HG03196 (cell line): Measurements from ENCODE around the gene NUP98.

Experiments used
- ATAC-seq: cut with Tn5 transposase; IDR thresholded peaks from one replicate; pipeline ENCODE4 v1.9.1; 2021; ENCODE audit not compliant: unreplicated experiment

Gene NUP98

DNA sequence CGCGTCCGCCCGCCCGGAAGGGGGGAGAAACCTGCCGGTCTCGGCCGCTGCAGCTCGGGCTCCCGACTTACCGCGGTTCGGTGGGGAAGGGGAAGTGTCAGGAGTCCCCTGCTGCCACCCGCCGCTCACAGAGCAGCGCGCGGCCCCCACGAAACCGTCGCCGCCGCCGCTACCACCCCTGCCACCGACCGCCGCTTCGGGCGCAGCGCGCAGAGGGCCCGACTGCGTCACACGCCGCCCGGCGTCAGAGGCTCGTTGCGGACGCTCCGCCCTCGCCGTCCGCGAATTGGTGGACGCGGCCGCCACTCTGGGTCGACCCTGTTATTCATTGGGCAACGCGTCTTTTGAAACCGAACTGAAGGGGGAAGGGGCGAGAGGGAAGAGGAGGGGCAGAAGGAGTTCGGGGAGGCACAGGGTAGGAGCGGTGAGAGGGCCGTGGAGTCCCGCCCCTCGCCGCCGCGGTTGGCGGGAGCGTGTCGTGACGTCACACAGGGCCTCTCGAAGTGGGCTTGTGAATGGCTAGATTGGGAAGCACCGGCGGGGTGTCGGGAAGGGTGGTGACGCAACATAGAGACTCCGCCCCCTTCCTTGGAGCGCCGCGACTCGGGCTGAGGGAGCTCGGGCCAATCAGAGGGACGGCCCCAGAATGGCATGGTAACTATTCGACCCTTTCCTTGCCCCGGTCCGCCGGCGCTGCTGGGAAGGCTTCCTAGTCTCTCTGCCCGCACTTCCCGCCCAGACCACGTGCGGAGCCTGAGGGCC, at the start of gene NUP98:
NUP98 (minus strand) TSS at position 226 of the 762 bp plus-strand sequence. CDS start 15,437 bp downstream, outside the sequence.
- peak; percentile 94 for ATAC-seq

DNA sequence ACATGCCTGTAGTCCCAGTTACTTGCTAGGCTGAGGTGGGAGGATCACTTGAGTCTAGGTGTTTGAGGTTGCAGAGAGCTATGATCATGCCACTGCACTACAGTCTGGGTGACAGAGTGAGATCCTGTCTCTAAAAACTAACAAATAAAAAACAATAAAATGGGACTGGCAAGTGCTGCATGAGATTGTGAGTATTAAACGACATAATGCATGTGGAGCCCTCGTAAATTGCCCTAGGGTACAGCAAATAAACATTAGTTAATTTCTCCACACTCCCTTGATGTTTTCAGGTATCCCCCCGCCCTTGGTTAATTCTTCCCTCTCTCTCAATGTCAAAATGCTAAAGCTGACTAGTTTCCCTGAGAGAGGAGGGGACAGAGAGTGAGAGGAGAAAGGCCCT, 48.3 kb upstream of the NUP98 start:
- no peak for ATAC-seq

DNA sequence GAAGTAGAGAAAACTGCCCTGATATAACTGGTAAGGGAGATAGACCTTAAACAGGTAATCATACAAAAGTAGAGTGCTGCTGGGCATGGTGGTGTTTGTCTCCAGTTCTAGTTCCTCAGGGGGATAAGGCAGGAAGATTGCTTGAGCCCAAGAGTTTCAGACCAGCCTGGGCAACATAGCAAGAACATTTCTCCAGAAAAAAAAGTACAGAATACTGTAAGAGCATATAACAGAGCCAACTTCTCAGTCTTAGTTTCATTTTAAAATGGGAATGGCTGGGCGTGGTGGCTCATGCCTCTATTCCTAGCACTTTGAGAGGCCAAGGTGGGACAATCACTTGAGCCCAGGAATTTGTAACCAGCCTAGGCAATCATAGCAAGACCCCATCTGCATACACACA, 47.9 kb upstream of the NUP98 start:
- no peak for ATAC-seq

DNA sequence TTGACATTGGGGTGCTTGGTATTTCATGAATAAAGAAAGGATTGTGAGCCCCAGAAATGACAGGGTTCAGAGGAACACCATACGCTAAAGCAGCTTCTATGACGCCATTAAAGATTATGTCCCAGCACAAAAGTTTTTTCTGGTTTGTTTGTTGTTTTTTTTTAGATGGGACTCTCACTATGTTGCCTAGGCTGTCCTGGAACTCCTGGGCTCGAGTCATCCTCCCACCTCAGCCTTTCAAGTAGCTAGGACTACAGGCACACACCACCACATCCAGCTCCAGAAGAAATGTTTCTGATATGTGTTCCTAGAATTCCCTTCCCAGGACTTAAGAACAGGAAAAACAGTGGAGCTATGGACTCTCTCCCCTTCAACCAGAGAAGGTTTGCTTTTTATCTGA, 46.0 kb upstream of the NUP98 start:
- no peak for ATAC-seq

DNA sequence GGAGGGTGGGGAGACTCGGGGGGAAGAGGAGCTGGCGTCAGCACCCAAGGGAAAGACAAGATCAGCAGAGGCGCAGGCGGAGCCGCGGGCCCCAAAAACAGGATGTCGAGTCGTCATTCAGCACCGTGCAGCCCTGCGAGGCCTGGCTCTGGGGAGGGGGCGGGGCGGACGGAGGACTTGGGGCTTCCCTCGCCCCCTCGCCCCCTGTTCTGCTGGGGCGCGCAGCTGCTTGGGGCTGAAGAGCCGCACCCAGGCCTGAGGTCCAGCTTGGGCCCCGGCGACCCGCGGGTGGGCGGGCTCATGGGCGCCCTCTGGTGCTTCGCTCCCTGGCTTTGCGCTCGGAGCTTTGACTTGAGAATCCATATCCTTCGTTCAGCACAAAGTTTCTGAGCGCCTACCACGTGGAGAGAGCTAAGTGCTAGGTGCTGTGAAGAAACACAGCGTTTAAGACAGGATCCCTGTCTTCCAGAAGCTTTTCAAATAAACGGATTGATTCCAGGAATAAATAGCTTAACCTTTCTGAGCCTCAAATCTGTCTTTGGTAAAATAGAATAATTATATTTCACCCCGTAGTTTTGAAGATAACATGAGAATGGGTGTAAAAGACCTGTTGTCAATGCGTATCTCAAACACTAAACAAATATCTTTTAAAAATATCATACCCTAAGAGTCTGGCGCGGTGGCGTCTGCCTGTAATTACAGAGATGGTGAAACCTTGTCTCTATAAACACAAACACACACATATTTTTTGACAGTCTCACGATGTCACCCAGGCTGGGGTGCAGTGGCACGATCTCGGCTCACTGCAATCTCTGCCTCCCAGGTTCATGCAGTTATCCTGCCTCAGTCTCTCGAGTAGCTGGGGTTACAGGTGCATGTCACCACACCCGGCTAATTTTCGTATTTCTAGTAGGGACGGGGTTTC, 44.3 kb upstream of the NUP98 start:
- ATAC-seq, result peak; percentile 45

- peak; percentile 52 for ATAC-seq
Observed at GRCh38 chr11:3840870-3841425, 43.6 kb upstream of the NUP98 start, which contains the start of gene RHOG. Gene RHOG (minus strand): TSS chr11:3840959. CDS start chr11:3828138, 12,821 bp downstream.

DNA sequence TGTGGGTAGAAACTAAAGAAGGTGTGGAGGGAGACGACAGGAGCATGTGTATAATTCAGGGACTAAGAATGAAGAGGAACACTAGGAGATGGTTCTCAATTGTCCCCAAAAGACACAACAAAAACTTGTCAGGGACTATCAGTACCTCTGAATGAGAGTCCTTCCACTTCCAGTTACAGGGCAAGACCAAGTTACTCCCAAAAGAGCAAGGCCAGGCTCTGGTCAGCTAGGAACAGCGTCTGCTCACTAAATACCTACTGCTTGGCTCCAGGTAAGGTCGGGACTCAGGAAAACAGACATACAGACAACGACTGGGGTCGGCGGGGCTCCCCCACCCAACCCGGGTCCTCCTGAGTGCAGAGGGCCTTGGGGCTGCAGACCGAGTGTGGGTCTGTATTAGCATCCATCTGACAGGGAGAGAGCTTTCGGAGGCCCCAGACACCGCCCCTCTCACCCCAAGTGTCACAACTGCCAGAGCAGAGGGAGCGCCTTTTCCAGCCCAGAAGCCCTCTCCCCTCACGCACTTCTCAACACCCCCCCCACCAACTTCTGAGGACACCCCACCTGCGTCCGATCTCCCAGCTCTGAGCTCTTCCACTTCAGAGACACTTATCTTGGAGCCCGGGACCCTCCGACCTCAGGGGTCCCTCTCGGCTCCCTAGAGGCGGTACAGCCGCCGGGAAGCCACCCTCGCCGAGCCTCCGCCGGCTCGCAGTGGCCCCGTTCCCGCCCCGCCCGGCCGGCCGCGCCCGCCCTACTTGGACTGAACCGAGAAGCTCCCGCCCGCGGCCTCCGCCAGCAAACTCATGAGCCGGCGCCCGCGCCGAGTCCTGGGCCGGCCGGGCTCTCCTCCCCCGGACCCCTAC, 42.9 kb upstream of the NUP98 start:
- no peak for ATAC-seq

DNA sequence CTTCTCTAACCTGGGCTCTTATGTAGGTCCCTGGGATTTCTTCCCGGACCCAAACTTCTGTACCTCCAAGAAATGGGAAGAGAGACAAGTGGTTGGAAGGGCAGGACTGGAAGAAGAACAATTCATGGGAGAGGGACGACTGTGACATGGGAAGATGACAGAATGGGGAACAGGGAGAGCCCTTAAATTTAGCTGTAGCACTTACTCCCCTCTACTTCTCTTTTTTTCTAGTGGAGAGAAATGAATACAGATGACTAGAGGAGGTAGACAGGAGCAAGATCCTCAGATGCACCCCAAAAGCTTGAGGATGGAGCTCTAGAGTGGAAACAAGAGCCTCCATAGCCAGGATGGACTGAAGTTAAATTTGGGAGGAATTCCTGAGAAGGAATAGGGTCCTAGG, 41.1 kb upstream of the NUP98 start:
- no peak for ATAC-seq

DNA sequence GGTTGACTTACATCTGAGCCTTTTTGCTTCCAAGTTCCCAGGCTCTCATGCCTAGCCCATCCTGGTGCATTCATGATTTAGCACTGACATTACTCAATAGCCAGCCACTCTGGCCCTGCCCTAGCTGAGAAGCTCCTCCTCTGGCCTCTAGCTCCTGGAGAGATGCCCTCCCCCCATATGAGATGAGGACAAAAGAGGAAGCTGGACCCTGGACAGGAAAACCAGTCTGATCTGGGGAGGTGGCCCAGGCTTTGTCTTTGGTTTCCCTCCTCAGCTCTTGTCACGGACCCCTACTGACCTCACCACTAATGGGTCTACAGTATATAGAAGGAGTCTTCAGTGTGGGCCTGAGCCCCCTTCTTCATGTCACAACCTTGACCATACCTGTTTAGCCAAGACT, 40.4 kb upstream of the NUP98 start:
- no peak for ATAC-seq

GRCh38 chr11:3836903-3837302, 39.5 kb upstream of the NUP98 start:
- ATAC-seq, result no peak

DNA sequence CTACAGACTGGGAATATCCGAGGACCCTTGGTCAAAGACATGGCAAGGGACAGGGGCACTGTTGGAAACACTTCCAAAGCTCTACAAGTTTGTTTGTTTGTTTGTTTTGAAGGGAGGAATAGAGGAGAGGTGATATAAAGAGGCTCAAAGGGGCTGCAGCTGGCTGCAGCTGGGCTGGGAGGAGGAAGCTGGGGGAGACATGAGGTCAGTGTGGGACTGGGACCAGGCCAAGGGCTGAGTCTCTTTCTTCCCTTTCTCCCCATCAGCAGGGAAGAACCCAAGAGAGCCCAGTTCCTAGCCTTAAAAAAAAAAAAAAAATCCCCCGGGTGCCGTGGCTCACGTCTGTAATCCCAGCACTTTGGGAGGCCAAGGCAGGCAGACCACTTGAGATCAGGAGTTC, 38.4 kb upstream of the NUP98 start:
- no peak for ATAC-seq

- ATAC-seq, result no peak
Observed at GRCh38 chr11:3834664-3835461, 37.5 kb upstream of the NUP98 start.

- ATAC-seq, result no peak
Observed at GRCh38 chr11:3834349-3834663, 37.0 kb upstream of the NUP98 start.

GRCh38 chr11:3833449-3833848, 36.1 kb upstream of the NUP98 start:
- ATAC-seq, result no peak

DNA sequence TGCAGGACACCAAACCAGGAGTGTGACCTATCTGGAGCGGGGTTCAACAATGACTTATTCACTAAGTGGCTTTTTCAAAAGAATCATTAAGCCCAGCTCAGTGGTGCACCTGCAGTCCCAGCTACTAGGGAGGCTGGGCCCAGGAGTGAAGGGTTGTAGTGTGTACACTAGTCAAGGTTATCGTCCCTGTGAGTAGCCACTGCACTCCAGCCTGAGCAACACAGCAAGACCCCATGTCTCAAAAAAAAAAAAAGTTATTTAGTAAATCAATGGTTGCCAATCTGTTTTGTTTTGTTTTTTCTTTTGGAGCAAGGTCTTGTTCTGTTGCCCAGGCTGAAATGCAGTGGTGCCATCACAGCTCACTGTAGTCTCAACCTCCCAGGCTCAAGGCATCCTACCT, 35.5 kb upstream of the NUP98 start:
- ATAC-seq, result no peak

DNA sequence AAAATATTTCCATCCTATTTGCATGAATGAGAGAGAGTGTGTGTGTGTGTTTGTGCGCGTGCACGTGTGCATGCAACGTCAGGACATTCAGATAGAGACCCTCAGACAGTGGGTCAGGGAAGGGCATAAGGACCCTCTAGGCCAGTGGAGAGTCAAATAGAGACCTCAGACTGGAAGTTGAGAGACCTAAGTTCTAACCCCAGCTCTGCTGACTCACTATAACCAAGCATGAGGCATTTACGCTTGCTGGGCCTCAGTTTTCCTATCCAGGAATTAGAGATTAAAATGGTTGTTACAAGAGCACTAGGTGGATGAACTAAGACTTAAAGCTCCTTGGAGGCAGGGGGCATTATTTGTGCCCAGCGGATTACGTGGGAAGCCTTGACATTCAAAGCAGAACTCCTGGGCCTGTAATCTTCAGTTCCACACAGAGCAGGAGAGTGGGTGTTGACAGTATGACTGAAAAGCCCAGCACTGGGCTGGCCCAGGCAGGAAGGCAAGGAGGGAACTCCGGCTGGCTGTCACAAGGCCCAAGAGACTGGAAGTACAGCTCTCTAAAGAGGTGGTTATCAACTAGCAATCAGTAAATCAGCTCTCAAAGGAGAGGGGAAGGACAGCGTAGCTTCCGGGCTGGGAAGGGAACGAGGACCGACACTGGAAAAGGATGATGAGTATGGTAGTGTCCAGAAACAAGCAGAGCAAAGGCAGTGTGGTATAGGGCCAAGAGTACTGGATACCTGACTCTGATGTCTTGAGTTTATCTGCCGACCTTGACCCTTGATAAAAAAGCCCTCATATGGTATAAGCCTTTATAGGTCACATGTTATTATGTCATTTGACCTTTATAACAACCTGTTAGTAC, 34.3 kb upstream of the NUP98 start:
- no peak for ATAC-seq

- ATAC-seq, result no peak
Observed at GRCh38 chr11:3830730-3831129, 33.4 kb upstream of the NUP98 start.

- no peak for ATAC-seq
Observed at GRCh38 chr11:3830088-3830487, 32.7 kb upstream of the NUP98 start.
